Measurements from ENCODE around the gene LSM12.

- TF ChIP-seq CTCF (IDR thresholded peaks at IDR 0.05; ENCODE audit: insufficient read depth, low read length, poor library complexity, severe bottlenecking) (no peak), EZH2phosphoT487 (conservative IDR thresholded peaks at IDR 0.05; ENCODE audit: low read length) (no peak)
These were observed 21.8 kb upstream of the LSM12 start for GRCh38 chr17:44088254-44088653.

Measured in SU-DHL-6 (cell line).